T-helper 2 cell (primary cell): ENCODE data around the gene HOXB7.

Experiments used
- DNase-seq, 5 experiments: peaks; one replicate each; pipeline versions ENCODE4 v3.0.0 to v3.0.0-alpha.2; 2012 to 2022
- total RNA-seq, 2 donors: gene quantifications; one replicate each; lab custom pipeline; 2026; lab: John Stamatoyannopoulos, UW

Gene HOXB7
- 0 to 0.94 reads per million in 2 donors for total RNA-seq

DNA sequence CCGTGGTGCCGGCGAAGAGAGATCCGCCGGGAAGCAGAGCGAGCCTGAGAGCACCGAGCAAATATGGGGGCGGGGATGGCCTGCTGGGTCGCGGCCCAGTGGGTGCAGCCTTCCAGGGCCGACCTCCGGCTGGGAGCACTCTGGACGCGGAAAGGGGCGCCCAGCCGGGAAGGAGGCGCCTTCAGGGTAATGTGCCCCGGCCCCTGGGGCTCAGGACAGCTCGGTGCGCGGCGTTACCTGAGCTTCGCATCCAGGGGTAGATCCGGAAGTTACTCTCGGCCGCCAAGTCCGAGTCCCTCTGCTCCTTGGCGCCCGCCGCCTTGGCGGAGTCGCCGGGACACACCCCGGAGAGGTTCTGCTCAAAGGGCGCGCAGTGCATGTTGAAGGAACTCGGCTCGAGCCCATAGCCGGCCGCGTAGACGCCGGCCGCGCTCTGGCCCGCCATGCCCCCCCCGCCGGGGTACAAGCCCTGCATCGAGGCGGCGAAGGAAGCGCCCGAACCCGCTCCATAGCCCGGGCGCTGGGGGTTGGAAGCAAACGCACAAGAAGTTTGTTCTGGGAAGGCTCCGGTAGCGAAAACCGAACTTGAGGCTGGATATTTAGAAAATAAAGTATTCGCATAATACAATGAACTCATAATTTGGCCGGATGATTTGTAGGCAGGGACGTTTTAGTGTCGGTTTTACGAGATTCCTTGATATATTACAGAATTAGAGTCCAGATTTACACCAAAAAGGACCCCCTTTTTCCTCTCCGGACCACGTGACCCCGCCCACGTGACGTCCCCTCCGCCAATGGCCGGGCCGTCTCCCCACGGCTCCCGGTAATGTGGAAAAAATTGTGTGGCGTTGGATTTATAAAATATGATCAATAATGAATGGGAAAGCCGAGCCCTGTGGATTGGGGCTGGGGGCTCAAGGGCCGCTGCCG, at the start of gene HOXB7:
TSS of gene HOXB7 (minus strand) at position 736 of the 930 bp plus-strand sequence. CDS start at position 637, 99 bp downstream.
- DNase-seq = peak; percentile 43 to 64 (median 52)

- no peak for DNase-seq
These were observed 45.1 kb upstream of the HOXB7 start for GRCh38 chr17:48655913-48656312.

DNA sequence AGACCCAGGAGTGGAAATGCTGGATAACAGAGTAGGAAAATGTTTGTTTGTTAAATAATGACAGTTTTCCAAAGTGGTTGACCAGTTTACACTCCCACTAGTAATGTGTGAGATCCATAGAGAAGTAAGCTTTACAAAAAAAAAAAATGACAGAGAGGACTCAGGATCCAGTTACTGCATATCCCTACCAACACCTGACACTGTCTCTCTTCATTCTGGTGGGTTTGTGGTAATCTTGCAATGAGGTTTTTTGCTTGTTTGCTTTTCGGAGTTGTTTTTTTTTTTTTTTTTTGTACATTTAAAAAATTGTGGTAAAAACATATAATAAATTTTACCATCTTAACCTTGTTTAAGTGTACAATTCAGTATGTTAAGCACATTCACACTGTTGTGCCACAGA, 38.9 kb upstream of the HOXB7 start:
- no peak for DNase-seq

- no peak for DNase-seq
These were observed 37.1 kb upstream of the HOXB7 start for GRCh38 chr17:48647963-48648245.

DNA sequence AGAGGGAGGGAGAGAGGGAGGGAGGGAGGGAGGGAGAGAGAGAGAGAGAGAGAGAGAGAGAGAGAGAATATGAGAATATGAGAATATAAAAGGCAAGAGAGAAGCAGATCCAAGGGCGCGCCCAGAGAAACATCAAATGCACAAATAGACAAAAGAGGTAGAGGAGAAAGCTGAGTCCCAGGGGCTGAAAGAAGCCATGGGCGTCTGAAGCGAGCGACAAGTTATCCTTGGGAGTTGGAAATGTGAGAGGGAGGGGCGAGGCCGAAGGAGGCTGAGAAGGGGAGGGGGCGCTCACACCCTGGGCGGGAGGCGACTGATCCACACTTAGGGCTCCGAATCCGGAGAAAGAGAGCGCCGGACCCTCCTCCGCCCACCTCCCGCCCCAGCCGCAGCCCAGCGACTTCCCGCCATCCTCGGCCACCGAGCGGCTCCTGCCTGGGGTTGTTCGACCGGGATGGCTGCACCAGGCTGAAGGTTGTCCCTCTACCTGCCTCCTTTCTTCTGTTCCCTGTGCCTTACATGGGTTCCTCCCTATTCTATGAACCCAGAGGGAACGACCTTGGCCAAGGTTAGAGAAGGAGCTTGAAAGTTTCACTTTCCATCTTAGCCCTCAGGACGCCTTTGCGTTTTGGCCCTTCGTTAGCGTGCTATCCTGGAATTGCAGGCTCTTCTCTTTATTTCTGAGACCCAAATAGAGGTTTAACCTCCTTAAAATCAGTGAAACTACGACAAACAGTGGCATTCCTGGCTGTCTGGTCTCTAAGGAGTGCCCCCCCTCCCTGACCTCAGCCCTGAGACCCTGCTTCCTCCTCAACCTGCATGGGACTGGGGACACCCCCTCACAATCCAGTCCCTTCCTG, 36.5 kb upstream of the HOXB7 start:
- DNase-seq = no peak

DNA sequence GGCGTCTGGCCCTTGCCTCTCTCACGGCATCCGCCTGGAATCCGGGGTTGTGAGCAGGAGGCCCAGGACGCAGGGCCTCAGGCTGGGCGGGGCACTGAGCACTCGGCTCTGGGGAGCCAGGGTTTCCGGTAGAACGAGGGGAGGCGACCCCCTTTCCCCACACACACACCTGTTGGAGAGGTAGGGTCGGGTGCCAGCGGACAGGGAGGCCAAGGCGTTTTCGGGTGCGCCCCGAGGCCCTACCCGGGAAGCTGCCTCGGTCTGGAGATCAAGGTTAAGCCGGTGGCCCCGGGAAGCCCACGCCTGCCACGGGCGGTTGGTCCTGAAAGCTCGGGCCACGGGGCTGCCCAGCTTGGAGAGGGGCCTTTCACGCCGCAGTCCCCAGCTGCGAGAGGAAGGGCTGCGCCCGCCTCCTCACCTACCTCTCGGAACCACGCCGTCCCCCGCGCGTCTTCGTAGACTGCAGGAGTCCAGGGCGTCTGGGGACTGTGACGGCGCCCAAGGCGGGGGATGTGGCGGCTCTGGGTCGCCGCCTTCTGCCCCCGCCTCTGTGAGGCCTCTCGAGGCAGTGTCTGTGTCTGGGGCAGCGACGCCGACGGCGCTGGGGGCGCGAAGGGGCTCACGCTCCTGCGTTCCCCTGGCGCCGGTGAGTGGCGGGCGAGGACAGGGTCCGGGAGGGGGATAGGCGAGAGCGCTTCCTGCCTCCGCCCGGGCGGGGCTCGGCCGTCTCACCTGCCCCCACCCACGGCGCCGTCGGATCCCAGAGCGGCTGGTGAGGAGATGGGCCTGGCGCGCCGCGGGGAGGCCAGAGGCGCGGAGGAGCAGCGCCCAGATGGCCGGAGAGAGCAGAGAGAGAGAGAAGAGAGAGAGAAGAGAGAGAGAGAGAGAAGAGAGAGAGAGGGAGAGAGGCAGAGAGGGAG, 35.6 kb upstream of the HOXB7 start:
- DNase-seq = peak in 1 of 5 experiments; percentile 46

GRCh38 chr17:48645639-48646182, 34.9 kb upstream of the HOXB7 start:
- DNase-seq = no peak

DNA sequence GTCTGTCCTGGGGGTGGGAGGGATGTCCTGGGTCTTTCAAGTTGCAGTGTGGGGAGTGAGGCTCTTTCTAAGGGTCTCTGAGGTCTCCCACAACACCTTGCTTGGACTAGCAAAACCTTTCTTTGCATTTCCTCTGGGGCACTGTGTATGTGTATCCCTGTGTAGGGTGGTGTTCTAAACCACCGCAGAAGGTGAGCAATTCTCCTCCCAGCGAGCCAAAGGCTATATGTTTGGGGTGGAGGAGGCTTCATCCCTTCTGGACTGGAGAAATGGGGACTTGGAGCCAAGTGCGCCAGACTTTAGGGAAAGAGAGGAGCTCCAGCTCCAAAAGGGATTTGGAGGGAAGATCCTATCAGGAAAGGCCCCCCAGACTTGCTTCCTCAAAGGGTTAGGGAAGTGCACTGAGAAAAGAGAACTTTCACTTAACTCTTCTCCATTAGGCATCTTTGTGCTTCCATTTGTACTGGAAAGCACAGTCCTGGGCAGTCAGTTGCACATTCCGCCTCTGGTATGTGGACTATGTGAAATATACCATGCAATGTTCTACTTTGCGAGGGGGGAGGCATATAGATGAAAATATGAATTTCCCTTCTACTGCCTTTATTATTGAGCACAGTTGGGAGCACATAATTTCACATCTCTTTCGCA, 34.2 kb upstream of the HOXB7 start:
- DNase-seq = no peak

- no peak for DNase-seq
These were observed 33.3 kb upstream of the HOXB7 start for GRCh38 chr17:48644159-48644558.

- no peak for DNase-seq
These were observed 32.8 kb upstream of the HOXB7 start for GRCh38 chr17:48643697-48644012.

DNA sequence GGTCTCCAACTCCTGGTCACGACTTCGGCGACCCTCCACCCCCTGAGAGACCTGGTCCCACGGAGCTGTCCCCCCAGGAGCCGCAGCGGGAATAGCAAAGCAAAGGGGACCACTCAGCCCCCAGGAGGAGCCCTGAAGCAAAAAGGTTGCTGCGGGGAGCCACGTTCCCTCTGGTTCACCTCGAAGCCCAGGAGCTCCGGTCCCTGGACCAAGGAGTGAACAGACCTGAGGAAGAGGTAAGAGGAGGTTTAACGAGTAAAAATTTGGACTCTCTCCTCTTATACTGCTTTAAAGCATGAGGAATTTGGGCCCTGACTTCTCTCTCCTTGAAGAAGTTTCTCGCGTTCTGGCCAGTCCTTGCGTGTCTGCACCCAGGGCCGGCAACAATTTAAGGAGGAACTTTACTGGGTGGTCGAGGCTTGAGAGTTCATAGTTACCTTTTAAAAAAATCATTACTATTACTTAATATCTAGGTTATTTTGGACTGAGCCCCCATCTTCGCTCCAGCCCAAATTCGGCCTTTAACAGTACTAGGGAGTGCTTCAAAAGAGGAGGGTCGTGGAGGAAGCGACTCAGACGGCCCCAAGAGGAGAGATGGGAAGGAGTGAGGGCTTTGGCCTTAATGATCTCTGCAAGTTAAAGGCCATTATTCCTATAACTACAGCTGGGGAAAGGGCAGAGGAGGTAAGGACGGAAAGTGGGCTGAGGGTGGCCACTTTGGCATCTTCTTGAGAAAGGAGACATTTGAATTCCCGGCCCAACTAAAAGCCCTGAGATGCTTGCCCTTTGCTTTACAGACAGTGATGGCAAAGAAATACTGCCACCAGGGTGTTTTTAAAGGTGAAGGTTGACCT, 32.3 kb upstream of the HOXB7 start:
- no peak for DNase-seq

- no peak for DNase-seq
These were observed 31.4 kb upstream of the HOXB7 start for GRCh38 chr17:48642059-48642842.

GRCh38 chr17:48641541-48642058, 30.8 kb upstream of the HOXB7 start:
- no peak for DNase-seq

- DNase-seq = no peak
These were observed 30.0 kb upstream of the HOXB7 start for GRCh38 chr17:48640858-48641180.

GRCh38 chr17:48639982-48640857, 29.4 kb upstream of the HOXB7 start:
- no peak for DNase-seq

GRCh38 chr17:48639136-48639535, 28.3 kb upstream of the HOXB7 start:
- no peak for DNase-seq

GRCh38 chr17:48637323-48638260, 26.8 kb upstream of the HOXB7 start:
- DNase-seq = no peak
